ENCODE data around the gene USP35. TPM values are rescaled to one million over a fixed set of nuclear protein-coding genes. Genes with fewer than 3 reads are reported as not detected.

The USP35 gene
- total and polyA plus RNA-seq, 2 donors (not counting 1 experiment from before 2014, with no cell fraction given), result 4.8 to 6.0 TPM

DNA sequence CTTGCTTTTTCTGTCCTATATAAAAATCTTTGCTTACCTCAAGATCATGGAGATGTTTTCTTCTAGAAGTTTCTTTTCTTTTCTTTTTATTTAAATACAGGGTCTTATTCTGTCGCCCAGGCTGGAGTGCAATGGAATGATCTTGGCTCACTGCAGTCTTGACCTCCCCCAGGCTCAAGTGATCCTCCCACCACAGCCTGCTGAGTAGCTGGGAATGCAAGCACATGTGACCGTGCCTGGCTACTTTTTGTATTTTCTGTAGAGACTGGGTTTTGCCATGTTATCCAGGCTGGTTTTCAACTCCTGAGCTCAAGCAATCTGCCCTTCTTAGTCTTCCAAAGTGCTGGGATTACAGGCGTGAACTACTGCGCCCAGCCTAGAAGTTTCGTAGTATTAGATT lies 45.3 kb downstream of the USP35 start:
- no peaks in the 10 kb centered on the region for H3K4me1 ChIP-seq (ENCODE audit: control insufficient read depth in 2 of 2, insufficient read depth in 2 of 2, low read length in 2 of 2)
- ChIA-PET CTCF (interaction anchor here (3.2 kb wide), 1 partner anchor 330 kb away, joined by 11 read pairs; no protein-coding TSS in a partner anchor), POLR2A (no interaction called here)
- peaks cover 9% of the 10 kb centered on the region for H3K4me1 Mint-ChIP-seq
- no peak overlapping the region for H3K4me2 ChIP-seq (replicated peaks; ENCODE audit: low read depth, low read length, poor library complexity, severe bottlenecking)
- intact Hi-C loops (cut with micrococcal nuclease), result no loop called here
- no peaks in the 10 kb centered on the region for H3K27me3 Mint-ChIP-seq
- no peak overlapping the region for H3K4me3 Mint-ChIP-seq
- TF ChIP-seq, protein P1, sequence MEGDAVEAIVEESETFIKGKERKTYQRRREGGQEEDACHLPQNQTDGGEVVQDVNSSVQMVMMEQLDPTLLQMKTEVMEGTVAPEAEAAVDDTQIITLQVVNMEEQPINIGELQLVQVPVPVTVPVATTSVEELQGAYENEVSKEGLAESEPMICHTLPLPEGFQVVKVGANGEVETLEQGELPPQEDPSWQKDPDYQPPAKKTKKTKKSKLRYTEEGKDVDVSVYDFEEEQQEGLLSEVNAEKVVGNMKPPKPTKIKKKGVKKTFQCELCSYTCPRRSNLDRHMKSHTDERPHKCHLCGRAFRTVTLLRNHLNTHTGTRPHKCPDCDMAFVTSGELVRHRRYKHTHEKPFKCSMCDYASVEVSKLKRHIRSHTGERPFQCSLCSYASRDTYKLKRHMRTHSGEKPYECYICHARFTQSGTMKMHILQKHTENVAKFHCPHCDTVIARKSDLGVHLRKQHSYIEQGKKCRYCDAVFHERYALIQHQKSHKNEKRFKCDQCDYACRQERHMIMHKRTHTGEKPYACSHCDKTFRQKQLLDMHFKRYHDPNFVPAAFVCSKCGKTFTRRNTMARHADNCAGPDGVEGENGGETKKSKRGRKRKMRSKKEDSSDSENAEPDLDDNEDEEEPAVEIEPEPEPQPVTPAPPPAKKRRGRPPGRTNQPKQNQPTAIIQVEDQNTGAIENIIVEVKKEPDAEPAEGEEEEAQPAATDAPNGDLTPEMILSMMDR (IDR thresholded peaks at IDR 0.05), result no peak
- no peak for TF ChIP-seq EZH2 (IDR thresholded peaks at IDR 0.05; ENCODE audit: borderline replicate concordance, insufficient read depth, low read depth, low read length, poor library complexity, severe bottlenecking)
- no peaks in the 10 kb centered on the region for H3K79me2 ChIP-seq (ENCODE audit: control insufficient read depth, insufficient read depth, low read length)
- H3K27ac Mint-ChIP-seq, result no peak overlapping the region
- H3K9me3 ChIP-seq (ENCODE audit: control extremely low read depth in 1 of 3, control insufficient read depth in 2 of 3, insufficient read depth in 1 of 3, low read length in 2 of 3), result peaks cover 0 to 1% (median 0%) of the 10 kb centered on the region in 3 donors
- H3K4me3 ChIP-seq (ENCODE audit: control extremely low read depth in 1 of 5, extremely low read depth in 1 of 5, insufficient read depth in 1 of 5, low read depth in 2 of 5, low read length in 4 of 5), result no peak overlapping the region
- H3K27ac ChIP-seq (ENCODE audit: low read length in 2 of 2), result no peak overlapping the region
- peaks cover 5% of the 10 kb centered on the region for H3K9me3 Mint-ChIP-seq (ENCODE audit: insufficient read depth)
- 90% methylated on average over 2 of the region's 5 CpGs for WGBS (ENCODE audit: insufficient coverage)
- H2AFZ ChIP-seq (ENCODE audit: insufficient read depth, low read depth, low read length, poor library complexity, severe bottlenecking), result no peak overlapping the region
- ATAC-seq (ENCODE audit: low read depth) (no peak), DNase-seq (no peak)
- no peaks in the 10 kb centered on the region for H4K20me1 ChIP-seq (ENCODE audit: control insufficient read depth, insufficient read depth, low read length, poor library complexity, severe bottlenecking)
- H3K9ac ChIP-seq (ENCODE audit: low read length), result no peak overlapping the region
- H3K36me3 ChIP-seq (replicated peaks in 1 of 2; ENCODE audit: control extremely low read depth in 1 of 2, control insufficient read depth in 1 of 2, extremely low read depth in 1 of 2, insufficient read depth in 2 of 2, low read length in 1 of 2), result no peaks in the 10 kb centered on the region
- H3K27me3 ChIP-seq (replicated peaks in 1 of 4; ENCODE audit: control extremely low read depth in 1 of 4, control insufficient read depth in 3 of 4, insufficient read depth in 4 of 4, low read length in 3 of 4), result no peaks in the 10 kb centered on the region

DNA sequence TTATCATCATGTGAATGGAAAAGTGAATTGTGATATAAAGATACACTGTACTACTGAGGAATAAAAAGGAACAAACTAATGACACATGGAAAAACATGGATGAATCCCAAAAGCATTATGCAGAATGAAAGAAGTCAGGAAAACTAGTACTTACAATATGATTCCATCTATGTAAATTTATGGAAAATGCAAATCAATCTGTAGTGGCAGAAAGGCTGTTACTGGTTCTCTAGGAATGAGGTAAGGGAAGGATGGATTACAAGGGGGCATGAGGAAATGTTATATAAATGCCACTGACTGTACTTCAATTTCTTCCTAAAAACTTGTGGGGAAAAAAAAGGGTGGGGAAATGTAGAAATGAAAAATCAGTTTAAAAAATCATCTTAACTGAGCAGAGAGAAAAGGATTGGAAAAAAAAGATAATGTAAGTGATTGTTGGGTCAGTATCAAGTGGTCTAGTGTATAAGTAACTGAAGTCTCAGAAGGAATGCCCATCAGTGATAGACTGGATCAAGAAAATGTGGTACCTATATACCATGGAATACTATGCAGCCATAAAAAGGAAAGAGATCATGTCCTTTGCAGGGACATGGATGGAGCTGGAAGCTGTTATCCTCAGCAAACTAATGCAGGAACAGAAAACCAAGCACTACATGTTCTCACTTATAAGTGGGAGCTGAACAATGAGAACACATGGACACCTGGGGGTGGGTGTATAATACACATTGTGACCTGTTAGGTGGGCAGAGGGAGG lies 48.8 kb downstream of the USP35 start:
- CTCF ChIA-PET, result interaction anchor here (0.5 to 1.7 kb wide), 3 partner anchors 10 to 327 kb away, joined by 3 to 7 read pairs (median 4); no protein-coding TSS in a partner anchor
- Mint-ChIP-seq H3K27me3 (no peaks in the 10 kb centered on the region), H3K27ac (no peak overlapping the region), H3K4me3 (no peak overlapping the region), H3K9me3 (ENCODE audit: insufficient read depth) (peaks cover 11% of the 10 kb centered on the region), H3K4me1 (peaks cover 4% of the 10 kb centered on the region)
- TF ChIP-seq EZH2 (IDR thresholded peaks at IDR 0.05; ENCODE audit: borderline replicate concordance, insufficient read depth, low read depth, low read length, poor library complexity, severe bottlenecking), result no peak
- TF ChIP-seq, protein P1 (IDR thresholded peaks at IDR 0.05), result no peak
- H3K27ac ChIP-seq (ENCODE audit: low read length in 2 of 2), result no peak overlapping the region
- H3K4me1 ChIP-seq (ENCODE audit: control insufficient read depth in 2 of 2, insufficient read depth in 2 of 2, low read length in 2 of 2), result no peaks in the 10 kb centered on the region
- peaks cover 3% of the 10 kb centered on the region for H3K79me2 ChIP-seq (ENCODE audit: control insufficient read depth, insufficient read depth, low read length)
- peaks cover 4 to 22% (median 18%) of the 10 kb centered on the region in 3 donors for H3K9me3 ChIP-seq (ENCODE audit: control extremely low read depth in 1 of 3, control insufficient read depth in 2 of 3, insufficient read depth in 1 of 3, low read length in 2 of 3)
- no peak overlapping the region for H3K9ac ChIP-seq (ENCODE audit: low read length)
- H2AFZ ChIP-seq (ENCODE audit: insufficient read depth, low read depth, low read length, poor library complexity, severe bottlenecking), result no peak overlapping the region
- intact Hi-C loops (cut with micrococcal nuclease), result no loop called here
- no peak overlapping the region for H3K4me2 ChIP-seq (replicated peaks; ENCODE audit: low read depth, low read length, poor library complexity, severe bottlenecking)
- no peak overlapping the region for H3K4me3 ChIP-seq (ENCODE audit: control extremely low read depth in 1 of 5, extremely low read depth in 1 of 5, insufficient read depth in 1 of 5, low read depth in 2 of 5, low read length in 4 of 5)
- no peak for DNase-seq
- POLR2A ChIA-PET, result no interaction called here
- H3K36me3 ChIP-seq (replicated peaks in 1 of 2; ENCODE audit: control extremely low read depth in 1 of 2, control insufficient read depth in 1 of 2, extremely low read depth in 1 of 2, insufficient read depth in 2 of 2, low read length in 1 of 2), result no peaks in the 10 kb centered on the region
- no peak for ATAC-seq (ENCODE audit: low read depth)
- H3K27me3 ChIP-seq (replicated peaks in 1 of 4; ENCODE audit: control extremely low read depth in 1 of 4, control insufficient read depth in 3 of 4, insufficient read depth in 4 of 4, low read length in 3 of 4), result no peaks in the 10 kb centered on the region
- H4K20me1 ChIP-seq (ENCODE audit: control insufficient read depth, insufficient read depth, low read length, poor library complexity, severe bottlenecking), result no peaks in the 10 kb centered on the region
